GM12878 (cell line): Measurements from ENCODE around the gene CRYBB1. TPM values are rescaled to one million over a fixed set of nuclear protein-coding genes. Genes with fewer than 3 reads are reported as not detected.

Source experiments
- ATAC-seq: fragments of 200-7000 bp; cut with Tn5 transposase; 3 replicates; pipeline ENCODE4 v1.9.1; 2020; ENCODE audit warnings: mild to moderate bottlenecking, moderate library complexity
- BruUV-seq: library from RNA; stranded (reverse); fragments of 400-500 nt; replicated peaks from 2 replicates; lab custom pipeline; 2021; lab: Mats Ljungman, UMichigan
- CTCF ChIA-PET: fragments of 300-600 bp; sonication (Branson Sonifier 250); formaldehyde crosslinking; extraction: SDS; loops from one replicate; lab custom pipeline; 2021; ENCODE audit warnings: inconsistent platforms; lab: Yijun Ruan, JAX
- POLR2A ChIA-PET: fragments of 350-600 bp; formaldehyde crosslinking; extraction: SDS; loops from one replicate; lab custom pipeline; 2021; ENCODE audit warnings: inconsistent platforms; lab: Charles Lee
- RAD21 ChIA-PET: fragments of 300-600 bp; sonication (Branson Sonifier 250); formaldehyde crosslinking; loops from one replicate; lab custom pipeline; 2023; ENCODE audit warnings: antibody characterized with exemption; ENCODE audit not compliant: unreplicated experiment; lab: Charles Lee
- SMC1A ChIA-PET: fragments of 300-600 bp; sonication (Branson Sonifier 250); formaldehyde crosslinking; loops from one replicate; lab custom pipeline; 2023; ENCODE audit not compliant: unreplicated experiment, uncharacterized antibody; lab: Charles Lee
- DNase-seq: peaks from one replicate; pipeline ENCODE4 v3.0.0-alpha.2; 2011; ENCODE audit warnings: low read depth, low spot score
- FAIRE-seq: peaks from 3 replicates; lab custom pipeline; 2011; peaks lifted over from hg19 to GRCh38; lab: Jason Lieb, UNC
- H2AFZ ChIP-seq: 2 replicates; pipeline ENCODE4 v1.6.0; 2011; ENCODE audit warnings: low read depth, low read length, control low read depth; ENCODE audit not compliant: control insufficient read depth
- H3K27ac ChIP-seq: 2 replicates; pipeline ENCODE4 v1.5.1; 2011; ENCODE audit warnings: control low read depth; ENCODE audit not compliant: control insufficient read depth, insufficient read depth
- H3K27me3 ChIP-seq, 2 experiments: replicated peaks in 1 of 2; 2 replicates each; pipeline versions ENCODE4 v1.6.0 to v1.6.1; 2011; ENCODE audit warnings: low read length in 1 of 2; ENCODE audit not compliant: control insufficient read depth in 2 of 2, insufficient read depth in 2 of 2
- H3K36me3 ChIP-seq, 2 experiments: 2 replicates each; pipeline ENCODE4 v1.5.1; 2011; ENCODE audit warnings: low read length in 1 of 2; ENCODE audit not compliant: control insufficient read depth in 2 of 2, insufficient read depth in 2 of 2
- H3K4me1 ChIP-seq: 2 replicates; pipeline ENCODE4 v1.6.1; 2011; ENCODE audit warnings: mild to moderate bottlenecking, low read length, moderate library complexity, mixed read lengths; ENCODE audit not compliant: control insufficient read depth, insufficient read depth
- H3K4me2 ChIP-seq: 2 replicates; pipeline ENCODE4 v1.6.0; 2011; ENCODE audit warnings: control low read depth; ENCODE audit not compliant: control insufficient read depth, insufficient read depth
- H3K4me3 ChIP-seq: fragments of 200-600 bp; sonication (generic); 2 replicates; pipeline ENCODE4 v1.5.1; 2016
- H3K79me2 ChIP-seq: 2 replicates; pipeline ENCODE4 v1.6.0; 2011; ENCODE audit warnings: low read length; ENCODE audit not compliant: control insufficient read depth, insufficient read depth
- H3K9ac ChIP-seq: 2 replicates; pipeline ENCODE4 v1.8.0; 2011; ENCODE audit warnings: low read length, control low read depth, mixed read lengths; ENCODE audit not compliant: control insufficient read depth, insufficient read depth
- H3K9me3 ChIP-seq: replicated peaks from 3 replicates; pipeline ENCODE4 v1.5.1; 2011; ENCODE audit warnings: mild to moderate bottlenecking, low read length; ENCODE audit not compliant: control insufficient read depth, insufficient read depth
- H4K20me1 ChIP-seq: 2 replicates; pipeline ENCODE4 v1.6.0; 2011; ENCODE audit not compliant: control insufficient read depth, insufficient read depth
- HSF1 ChIP-seq: fragments of 150-350 bp; IDR thresholded peaks from 2 replicates; pipeline ENCODE4 v1.6.1; 2014; ENCODE audit warnings: mild to moderate bottlenecking, low read depth, low read length
- SREBF1 ChIP-seq: IDR thresholded peaks from 2 replicates; pipeline ENCODE4 v1.6.1; 2012; ENCODE audit warnings: mild to moderate bottlenecking, low read length
- SRF ChIP-seq, 2 experiments: IDR thresholded peaks; 2 replicates each; pipeline ENCODE4 v1.6.1; 2011; ENCODE audit warnings: low read depth in 2 of 2, low read length in 2 of 2, mild to moderate bottlenecking in 1 of 2, moderate library complexity in 1 of 2
- TBL1XR1 ChIP-seq: IDR thresholded peaks from 2 replicates; pipeline ENCODE4 v1.6.1; 2012; ENCODE audit warnings: low read depth, low read length, improper control_type of control experiment
- ZNF384 ChIP-seq: IDR thresholded peaks from 2 replicates; pipeline ENCODE4 v1.6.1; 2012; ENCODE audit warnings: low read depth, mild to moderate bottlenecking, low read length, improper control_type of control experiment, borderline replicate concordance
- WGBS: methylation state at CpG from one replicate; pipeline ENCODE4 v1.1.6; 2016; ENCODE audit warnings: low lambda C conversion rate; ENCODE audit not compliant: insufficient replicate concordance, insufficient coverage; ENCODE audit errors: missing lambda C conversion rate; 5-methylcytosine and 5-hydroxymethylcytosine counted together
- in situ Hi-C: fragments of 300-500 bp; cut with MboI; formaldehyde crosslinking; loops from 9 replicates; pipeline ENCODE4 v1.14.3; 2018; ENCODE audit warnings: mixed read lengths
- intact Hi-C: fragments of 100-400 bp; cut with micrococcal nuclease; formaldehyde crosslinking; loops from one replicate; pipeline ENCODE4 v1.14.2; 2022; ENCODE audit not compliant: unreplicated experiment
- polyA plus RNA-seq, 11 experiments: library from polyadenylated mRNA; depleted of rRNA in 4 of 11; unstranded in 6 of 11; stranded (reverse) in 5 of 11; fragments of >200 nt; fragmentation: Nextera tagmentation in 4 of 11; fragmentation: Illumina TruSeq in 1 of 11; extraction: Ambion mirVana in 4 of 11; extraction: Trizol in 1 of 11; gene quantifications; 1 replicate in 1 of 11; 2 replicates in 10 of 11; pipeline versions ENCODE4 v1.2.1 to v1.2.3, GENCODE V29; 2011 to 2016; ENCODE audit warnings: inconsistent platforms in 2 of 11, missing spikeins in 2 of 11, low read depth in 1 of 11
- total RNA-seq, 4 experiments: library from RNA; depleted of rRNA in 3 of 4; stranded (reverse); fragments of >200 nt in 3 of 4; fragmentation: Illumina TruSeq in 1 of 4; extraction: Trizol in 1 of 4; gene quantifications; 2 replicates each; pipeline versions ENCODE4 v1.2.1 to v1.2.3, GENCODE V29; 2013 to 2021

The CRYBB1 gene
- total and polyA plus RNA-seq, 10 of the 15 experiments (the other 5 are each of a cell fraction or from before 2014, with no cell fraction given), result 0.09 to 0.64 (median 0.23) TPM; not detected in 5

- H3K79me2 ChIP-seq, result no peaks in the 10 kb centered on the region
- CTCF ChIA-PET, result interaction anchor here (0.7 to 5.4 kb wide), 3 partner anchors 12 to 295 kb away, joined by 3 to 44 read pairs (median 7); no protein-coding TSS in a partner anchor
- no peak overlapping the region for H3K9ac ChIP-seq
- no peak for TF ChIP-seq TBL1XR1
- TF ChIP-seq ZNF384, result no peak
- TF ChIP-seq SREBF1, result no peak
- TF ChIP-seq HSF1, result no peak
- TF ChIP-seq SRF (IDR thresholded peaks at IDR 0.05; ENCODE audit: low read depth in 2 of 2, low read length in 2 of 2), result no peak
- H2AFZ ChIP-seq, result no peak overlapping the region
- ATAC-seq (no peak), FAIRE-seq (no peak), DNase-seq (no peak)
- in situ Hi-C loops, result no loop called here
- 100% methylated on average over 2 of the region's 2 CpGs for WGBS
- intact Hi-C loops, result no loop called here
- SMC1A ChIA-PET, result interaction anchor here (0.6 to 1.2 kb wide), 5 partner anchors 10 to 1844 kb away, joined by 3 to 4 read pairs (median 3); no protein-coding TSS in a partner anchor
- H3K4me1 ChIP-seq, result peaks cover 36% of the 10 kb centered on the region
- H3K4me3 ChIP-seq, result no peak overlapping the region
- H3K36me3 ChIP-seq, result no peaks in the 10 kb centered on the region
- H3K4me2 ChIP-seq, result no peak overlapping the region
- H3K27me3 ChIP-seq, result 0 out of 4 replicates have a peak, but pooled peaks cover 0 to 4% of the 10 kb centered on the region in 2 experiments
- no peaks in the 10 kb centered on the region for H3K9me3 ChIP-seq
- POLR2A ChIA-PET, result no interaction called here
- H3K27ac ChIP-seq, result no peak overlapping the region
- RAD21 ChIA-PET, result interaction anchor here (1.5 kb wide), 1 partner anchor 180 kb away, joined by 3 read pairs; no protein-coding TSS in a partner anchor
- H4K20me1 ChIP-seq, result no peaks in the 10 kb centered on the region
- BruUV-seq, result no TSS peak
Measured at GRCh38 chr22:26662160-26662559, 44.3 kb upstream of the CRYBB1 start.
